HepG2 (cell line): ENCODE results near the gene BRAF. TPM values are rescaled to one million over a fixed set of nuclear protein-coding genes. Genes with fewer than 3 reads are reported as not detected.

ENCODE experiments used
- AHDC1 ChIP-seq: sonication (generic); formaldehyde crosslinking; IDR thresholded peaks from 2 replicates; pipeline ENCODE4 v1.5.1; 2020; ENCODE audit warnings: mild to moderate bottlenecking, missing genetic modification reagents, borderline replicate concordance
- ATAD3A ChIP-seq: sonication (generic); formaldehyde crosslinking; IDR thresholded peaks from 2 replicates; pipeline ENCODE4 v1.4.0; 2020; ENCODE audit warnings: missing genetic modification reagents
- CEBPG ChIP-seq: IDR thresholded peaks from 2 replicates; pipeline ENCODE4 v1.6.1; 2016
- CSRNP1 ChIP-seq: sonication (generic); formaldehyde crosslinking; IDR thresholded peaks from 2 replicates; pipeline ENCODE4 v1.8.1; 2023; ENCODE audit warnings: mild to moderate bottlenecking, missing genetic modification reagents
- FOXC1 ChIP-seq: sonication (generic); formaldehyde crosslinking; IDR thresholded peaks from 2 replicates; pipeline ENCODE4 v1.8.0; 2022; ENCODE audit warnings: mild to moderate bottlenecking, missing genetic modification reagents, borderline replicate concordance
- GATA4 ChIP-seq: sonication (generic); IDR thresholded peaks from 2 replicates; pipeline ENCODE4 v1.6.1; 2016; ENCODE audit warnings: antibody characterized with exemption, low read depth, borderline replicate concordance
- HDAC6 ChIP-seq: fragments of 200-600 bp; sonication (generic); IDR thresholded peaks from 2 replicates; pipeline ENCODE4 v1.7.0; 2017; ENCODE audit warnings: mild to moderate bottlenecking, antibody characterized with exemption, low read length, low read depth
- JUNB ChIP-seq: sonication (generic); formaldehyde crosslinking; IDR thresholded peaks from 2 replicates; pipeline ENCODE4 v1.8.0; 2022; ENCODE audit warnings: missing genetic modification reagents, mild to moderate bottlenecking, borderline replicate concordance
- KDM3A ChIP-seq: IDR thresholded peaks from 2 replicates; pipeline ENCODE4 v1.6.1; 2018; ENCODE audit warnings: low read depth, missing compliant biosample characterization
- MAFF ChIP-seq: IDR thresholded peaks from 2 replicates; pipeline ENCODE4 v1.6.1; 2011; ENCODE audit warnings: low read depth, low read length, improper control_type of control experiment
- ONECUT2 ChIP-seq: sonication (generic); formaldehyde crosslinking; IDR thresholded peaks from 2 replicates; pipeline ENCODE4 v1.4.0; 2020; ENCODE audit warnings: missing genetic modification reagents
- PAX8 ChIP-seq: sonication (generic); formaldehyde crosslinking; IDR thresholded peaks from 2 replicates; pipeline ENCODE4 v1.8.0; 2022; ENCODE audit warnings: mild to moderate bottlenecking, missing genetic modification reagents, borderline replicate concordance
- PHF8 ChIP-seq: sonication (generic); formaldehyde crosslinking; IDR thresholded peaks from 2 replicates; pipeline ENCODE4 v1.5.0; 2020; ENCODE audit warnings: missing genetic modification reagents
- RAD21 ChIP-seq: fragments of 450-650 bp; formaldehyde crosslinking; IDR thresholded peaks from 2 replicates; pipeline ENCODE4 v1.5.0; 2020; ENCODE audit warnings: mild to moderate bottlenecking
- TEAD2 ChIP-seq: sonication (generic); formaldehyde crosslinking; IDR thresholded peaks from 2 replicates; pipeline ENCODE4 v1.9.0; 2021; ENCODE audit warnings: missing genetic modification reagents
- THAP7 ChIP-seq: sonication (generic); formaldehyde crosslinking; IDR thresholded peaks from 2 replicates; pipeline ENCODE4 v1.8.1; 2023; ENCODE audit warnings: mild to moderate bottlenecking, missing genetic modification reagents
- ZBTB38 ChIP-seq: sonication (generic); formaldehyde crosslinking; IDR thresholded peaks from 2 replicates; pipeline ENCODE4 v1.5.1; 2020; ENCODE audit warnings: mild to moderate bottlenecking, missing genetic modification reagents
- ZNF33B ChIP-seq: sonication (generic); formaldehyde crosslinking; IDR thresholded peaks from 2 replicates; pipeline ENCODE4 v1.5.1; 2020; ENCODE audit warnings: mild to moderate bottlenecking, missing genetic modification reagents
- ZNF513 ChIP-seq: sonication (generic); formaldehyde crosslinking; conservative IDR thresholded peaks from 2 replicates; pipeline ENCODE4 v1.5.0; 2020; ENCODE audit warnings: missing genetic modification reagents
- ZNF556 ChIP-seq: sonication (generic); formaldehyde crosslinking; IDR thresholded peaks from 2 replicates; pipeline ENCODE4 v1.4.0; 2020; ENCODE audit warnings: mild to moderate bottlenecking, missing genetic modification reagents, borderline replicate concordance
- ZNF724P ChIP-seq: sonication (generic); formaldehyde crosslinking; IDR thresholded peaks from 2 replicates; pipeline ENCODE4 v1.8.0; 2022; ENCODE audit warnings: missing genetic modification reagents, borderline replicate concordance
- polyA plus RNA-seq, 8 experiments: library from polyadenylated mRNA; depleted of rRNA in 3 of 8; stranded (reverse) in 7 of 8; unstranded in 1 of 8; fragments of >200 nt; fragmentation: Illumina TruSeq in 4 of 8; extraction: Trizol in 4 of 8; gene quantifications; 2 replicates each; pipeline versions ENCODE4 v1.2.1 to v1.2.3, GENCODE V29; 2011 to 2016; ENCODE audit warnings: low read depth in 4 of 8, missing spikeins in 1 of 8, mixed read lengths in 1 of 8; ENCODE audit not compliant: insufficient read depth in 1 of 8
- total RNA-seq, 5 experiments: library from RNA; depleted of rRNA; stranded (reverse); fragments of >200 nt; fragmentation: Illumina TruSeq; extraction: Trizol; gene quantifications; 2 replicates each; pipeline ENCODE4 v1.2.3, GENCODE V29; 2016; ENCODE audit warnings: low read depth in 1 of 5

The BRAF gene
- total and polyA plus RNA-seq, 2 of the 13 experiments (the other 11 are each of a cell fraction or from before 2014, with no cell fraction given): 12.5 to 13.4 TPM

GRCh38 chr7:140673063-140673773 is 251.5 kb downstream of the BRAF start (continued):
- TF ChIP-seq ZNF513 (CRISPR knock-in tag): no peak
- TF ChIP-seq ZNF724P (CRISPR knock-in tag): 0 out of 2 replicates have a peak, but pooled peaks have one; percentile 56
- TF ChIP-seq PAX8: no peak
- no peak for TF ChIP-seq ATAD3A (CRISPR knock-in tag)
- TF ChIP-seq CSRNP1 (CRISPR knock-in tag): peak; percentile 66; the same call in 1 of the 2 replicates
- TF ChIP-seq GATA4: no peak
- TF ChIP-seq CEBPG (CRISPR knock-in tag): no peak
- TF ChIP-seq TEAD2 (CRISPR knock-in tag): 0 out of 2 replicates have a peak, but pooled peaks have one; percentile 31
- TF ChIP-seq HDAC6: no peak
- TF ChIP-seq KDM3A (CRISPR knock-in tag): no peak
- TF ChIP-seq PHF8 (CRISPR knock-in tag): peak; percentile 57
- TF ChIP-seq THAP7 (CRISPR knock-in tag): no peak
- TF ChIP-seq JUNB (CRISPR knock-in tag): no peak
- 0 out of 2 replicates have a peak, but pooled peaks have one; percentile 29 for TF ChIP-seq FOXC1
- no peak for TF ChIP-seq MAFF
- TF ChIP-seq ZNF556 (CRISPR knock-in tag): no peak; the same call in 1 of the 2 replicates
- no peak for TF ChIP-seq ZNF33B (CRISPR knock-in tag)
- no peak for TF ChIP-seq AHDC1
- TF ChIP-seq ZBTB38 (CRISPR knock-in tag): peak; percentile 46; the same call in 1 of the 2 replicates
- no peak for TF ChIP-seq ONECUT2
- TF ChIP-seq RAD21 (CRISPR knock-in tag): 0 out of 2 replicates have a peak, but pooled peaks have one; percentile 19
